ENCODE results near the gene OR2V2. TPM values are rescaled to one million over a fixed set of nuclear protein-coding genes. Genes with fewer than 3 reads are reported as not detected.
"Not testable (repeated sequence)": the region's sequence is repeated elsewhere in the genome, so short reads cannot be mapped to it uniquely, and the experiment has no call there.

Gene OR2V2
- total and polyA plus RNA-seq, 2 donors (not counting 1 experiment from before 2014, with no cell fraction given), result not detected

GRCh38 chr5:181176254-181176952 lies 29.0 kb downstream of the OR2V2 start:
- Histone ChIP-seq H3K27me3 (replicated peaks in 1 of 4; ENCODE audit: control extremely low read depth in 1 of 4, control insufficient read depth in 3 of 4, insufficient read depth in 4 of 4, low read length in 3 of 4) (peaks cover 0 to 29% (median 2%) of the 10 kb centered on the region in 4 experiments), H3K27ac (ENCODE audit: low read length in 2 of 2) (no peak overlapping the region), H3K4me3 (ENCODE audit: control extremely low read depth in 1 of 5, extremely low read depth in 1 of 5, insufficient read depth in 1 of 5, low read depth in 2 of 5, low read length in 4 of 5) (no peak overlapping the region), H2AFZ (ENCODE audit: insufficient read depth, low read depth, low read length, poor library complexity, severe bottlenecking) (no peak overlapping the region), H3K9ac (ENCODE audit: low read length) (no peak overlapping the region), H3K36me3 (replicated peaks in 1 of 2; ENCODE audit: control extremely low read depth in 1 of 2, control insufficient read depth in 1 of 2, extremely low read depth in 1 of 2, insufficient read depth in 2 of 2, low read length in 1 of 2) (no peaks in the 10 kb centered on the region), H4K20me1 (ENCODE audit: control insufficient read depth, insufficient read depth, low read length, poor library complexity, severe bottlenecking) (no peaks in the 10 kb centered on the region), H3K79me2 (ENCODE audit: control insufficient read depth, insufficient read depth, low read length) (no peaks in the 10 kb centered on the region), H3K4me2 (replicated peaks; ENCODE audit: low read depth, low read length, poor library complexity, severe bottlenecking) (no peak overlapping the region), H3K9me3 (ENCODE audit: control extremely low read depth in 1 of 3, control insufficient read depth in 2 of 3, insufficient read depth in 1 of 3, low read length in 2 of 3) (peaks cover 0 to 21% (median 3%) of the 10 kb centered on the region in 3 donors), H3K4me1 (ENCODE audit: control insufficient read depth in 2 of 2, insufficient read depth in 2 of 2, low read length in 2 of 2) (peaks cover 15% of the 10 kb centered on the region in 2 donors)
- ChIA-PET CTCF (no interaction called here), POLR2A (no interaction called here)
- DNase-seq (no peak), ATAC-seq (ENCODE audit: low read depth) (no peak)
- Mint-ChIP-seq H3K4me3 (no peak overlapping the region), H3K27ac (no peak overlapping the region), H3K9me3 (ENCODE audit: insufficient read depth) (no peaks in the 10 kb centered on the region), H3K4me1 (peaks cover 16% of the 10 kb centered on the region), H3K27me3 (peaks cover 6% of the 10 kb centered on the region)
- 52% methylated on average over 2 of the region's 3 CpGs for WGBS (ENCODE audit: insufficient coverage)
- intact Hi-C loops (cut with micrococcal nuclease), result no loop called here
- TF ChIP-seq, protein P1, sequence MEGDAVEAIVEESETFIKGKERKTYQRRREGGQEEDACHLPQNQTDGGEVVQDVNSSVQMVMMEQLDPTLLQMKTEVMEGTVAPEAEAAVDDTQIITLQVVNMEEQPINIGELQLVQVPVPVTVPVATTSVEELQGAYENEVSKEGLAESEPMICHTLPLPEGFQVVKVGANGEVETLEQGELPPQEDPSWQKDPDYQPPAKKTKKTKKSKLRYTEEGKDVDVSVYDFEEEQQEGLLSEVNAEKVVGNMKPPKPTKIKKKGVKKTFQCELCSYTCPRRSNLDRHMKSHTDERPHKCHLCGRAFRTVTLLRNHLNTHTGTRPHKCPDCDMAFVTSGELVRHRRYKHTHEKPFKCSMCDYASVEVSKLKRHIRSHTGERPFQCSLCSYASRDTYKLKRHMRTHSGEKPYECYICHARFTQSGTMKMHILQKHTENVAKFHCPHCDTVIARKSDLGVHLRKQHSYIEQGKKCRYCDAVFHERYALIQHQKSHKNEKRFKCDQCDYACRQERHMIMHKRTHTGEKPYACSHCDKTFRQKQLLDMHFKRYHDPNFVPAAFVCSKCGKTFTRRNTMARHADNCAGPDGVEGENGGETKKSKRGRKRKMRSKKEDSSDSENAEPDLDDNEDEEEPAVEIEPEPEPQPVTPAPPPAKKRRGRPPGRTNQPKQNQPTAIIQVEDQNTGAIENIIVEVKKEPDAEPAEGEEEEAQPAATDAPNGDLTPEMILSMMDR (IDR thresholded peaks at IDR 0.05), result no peak
- TF ChIP-seq EZH2 (IDR thresholded peaks at IDR 0.05; ENCODE audit: borderline replicate concordance, insufficient read depth, low read depth, low read length, poor library complexity, severe bottlenecking), result no peak

GRCh38 chr5:181177559-181177958 lies 30.2 kb downstream of the OR2V2 start:
- ATAC-seq (ENCODE audit: low read depth); H3K79me2 ChIP-seq (ENCODE audit: control insufficient read depth, insufficient read depth, low read length); H3K36me3 ChIP-seq (replicated peaks in 1 of 2; ENCODE audit: control extremely low read depth in 1 of 2, control insufficient read depth in 1 of 2, extremely low read depth in 1 of 2, insufficient read depth in 2 of 2, low read length in 1 of 2); H3K27me3 Mint-ChIP-seq; intact Hi-C loops (cut with micrococcal nuclease); H3K27ac Mint-ChIP-seq; H3K9ac ChIP-seq (ENCODE audit: low read length); H4K20me1 ChIP-seq (ENCODE audit: control insufficient read depth, insufficient read depth, low read length, poor library complexity, severe bottlenecking); H3K27ac ChIP-seq (ENCODE audit: low read length in 2 of 2); H3K4me2 ChIP-seq (replicated peaks; ENCODE audit: low read depth, low read length, poor library complexity, severe bottlenecking); POLR2A ChIA-PET; DNase-seq; H3K4me3 Mint-ChIP-seq; H3K9me3 Mint-ChIP-seq (ENCODE audit: insufficient read depth); H3K4me3 ChIP-seq (ENCODE audit: control extremely low read depth in 1 of 5, extremely low read depth in 1 of 5, insufficient read depth in 1 of 5, low read depth in 2 of 5, low read length in 4 of 5); H2AFZ ChIP-seq (ENCODE audit: insufficient read depth, low read depth, low read length, poor library complexity, severe bottlenecking): not testable (repeated sequence)
- H3K4me1 Mint-ChIP-seq, result peaks cover 23% of the 10 kb centered on the region
- H3K4me1 ChIP-seq (ENCODE audit: control insufficient read depth in 2 of 2, insufficient read depth in 2 of 2, low read length in 2 of 2), result peaks cover 8 to 19% of the 10 kb centered on the region in 2 donors
- CTCF ChIA-PET, result interaction anchor here (1.4 kb wide), 1 partner anchor 10 kb away, joined by 4 read pairs; no protein-coding TSS in a partner anchor
- H3K27me3 ChIP-seq (replicated peaks in 1 of 4; ENCODE audit: control extremely low read depth in 1 of 4, control insufficient read depth in 3 of 4, insufficient read depth in 4 of 4, low read length in 3 of 4), result peaks cover 0 to 17% (median 2%) of the 10 kb centered on the region in 4 experiments
- 77% methylated on average over 12 of the region's 14 CpGs for WGBS (ENCODE audit: insufficient coverage)
- peaks cover 0 to 21% (median 3%) of the 10 kb centered on the region in 3 donors for H3K9me3 ChIP-seq (ENCODE audit: control extremely low read depth in 1 of 3, control insufficient read depth in 2 of 3, insufficient read depth in 1 of 3, low read length in 2 of 3)

Data from B cell (primary cell).